Stimulated activated CD4-positive, alpha-beta T cell treated with anti-CD3 and anti-CD28 coated beads, Interleukin-1b, Interleukin-23, amount 100 ng/mL, for 24 hours (primary cell): ENCODE data around the gene ANKMY2.
"Not testable (repeated sequence)": the region's sequence is repeated elsewhere in the genome, so short reads cannot be mapped to it uniquely, and the experiment has no call there.

Experiments used
- DNase-seq, 4 experiments: peaks; one replicate each; pipeline ENCODE4 v3.0.0-alpha.2; 2020; ENCODE audit warnings: low read depth in 4 of 4, low spot score in 1 of 4

The ANKMY2 gene

DNA sequence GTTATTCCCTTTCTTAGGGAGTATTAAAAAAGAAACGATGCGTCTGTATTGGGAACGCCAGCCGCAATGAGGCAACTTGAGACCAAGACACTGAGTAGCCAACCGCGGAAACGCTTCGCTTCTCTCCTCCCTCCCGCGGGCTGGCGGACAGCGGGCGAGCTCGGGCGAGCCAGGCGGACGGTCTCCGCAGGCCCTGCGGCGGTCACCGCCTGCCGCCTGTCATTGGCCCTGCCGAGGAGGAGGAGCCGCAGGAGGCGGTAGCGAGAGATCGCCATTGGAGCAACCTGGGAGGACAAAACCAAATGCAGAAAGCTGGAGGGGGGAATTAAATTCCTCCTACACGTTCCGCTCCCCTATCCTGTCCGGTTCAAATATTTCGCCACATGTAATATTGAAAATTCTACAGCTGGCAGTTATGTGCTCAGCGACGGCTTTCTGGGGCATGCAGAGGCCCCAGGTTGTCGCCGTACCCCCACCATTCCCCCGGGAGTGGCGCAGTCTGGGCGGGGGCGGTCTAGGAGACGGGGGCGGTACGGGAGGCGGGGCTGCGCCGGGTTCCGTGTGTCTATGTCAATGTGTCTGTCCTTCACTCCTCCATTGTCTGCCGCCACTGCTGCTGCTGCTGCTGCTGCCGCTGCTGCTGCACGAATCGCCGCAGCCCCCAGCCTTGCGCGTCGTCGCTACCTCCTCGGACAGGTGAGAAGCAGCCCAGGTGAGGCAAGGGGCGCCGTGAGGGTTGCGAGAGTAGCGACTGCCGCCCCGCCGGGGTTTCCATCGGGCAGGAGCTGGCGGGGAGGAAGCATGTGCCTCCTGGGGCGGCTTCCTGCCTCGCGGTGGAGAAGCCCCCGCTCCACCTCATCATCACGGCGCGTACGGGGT lies at the start of gene ANKMY2, which contains the start of gene BZW2:
Gene ANKMY2 (minus strand): TSS at position 162 of the 879 bp plus-strand sequence. CDS start 181 bp downstream, outside the sequence.
Gene BZW2 (plus strand): TSS at position 589 of the 879 bp plus-strand sequence. CDS start 19,263 bp downstream, outside the sequence.
- peak; percentile 75 to 87 (median 86) for DNase-seq

DNA sequence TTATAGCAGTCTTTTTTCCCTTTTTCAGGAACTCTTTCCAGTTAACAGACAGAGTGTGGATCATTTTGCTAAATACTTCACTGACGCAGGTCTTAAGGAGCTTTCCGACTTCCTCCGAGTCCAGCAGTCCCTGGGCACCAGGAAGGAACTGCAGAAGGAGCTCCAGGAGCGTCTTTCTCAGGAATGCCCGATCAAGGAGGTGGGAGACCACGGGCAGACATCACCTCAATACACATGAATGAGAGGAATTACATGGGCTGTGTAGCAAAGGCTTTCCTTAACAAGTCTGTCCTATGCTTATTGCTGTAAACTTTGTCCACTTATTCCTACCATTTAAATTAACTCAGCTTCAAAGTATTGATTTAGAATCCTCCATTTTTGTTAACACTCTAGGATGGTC lies 49.3 kb upstream of the ANKMY2 start:
- no peak for DNase-seq

DNA sequence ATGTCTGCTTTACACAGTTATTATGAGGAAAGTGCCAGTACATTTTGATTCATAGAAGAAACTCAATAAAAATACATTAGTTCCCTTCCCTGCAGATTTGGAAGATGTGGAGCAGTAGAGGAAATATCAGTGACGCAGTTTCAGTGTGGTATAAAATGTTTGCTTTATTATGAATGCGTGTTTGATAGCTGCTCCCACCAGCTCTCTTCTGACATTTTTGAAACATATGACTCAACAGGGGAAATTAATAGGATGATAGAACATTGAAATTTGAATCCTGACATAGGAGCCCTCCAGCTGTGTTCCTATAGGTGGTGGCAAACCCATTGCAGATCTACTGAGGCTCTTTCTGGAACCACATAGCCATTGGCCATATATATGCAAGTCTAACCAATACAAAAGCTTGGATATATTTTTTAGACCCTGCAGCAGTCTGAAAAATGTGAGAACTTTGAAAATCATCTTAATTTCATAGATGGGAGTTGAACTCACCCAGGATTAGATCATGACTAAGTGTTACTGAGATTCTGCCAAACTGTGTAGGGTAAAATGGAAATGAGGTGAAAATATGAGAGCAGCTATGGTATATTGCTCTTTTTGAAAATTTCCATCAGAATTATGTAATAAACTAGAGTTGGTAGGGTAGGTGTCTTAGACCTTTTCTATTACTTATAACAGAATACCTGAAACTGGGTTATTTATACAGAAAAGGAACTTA lies 48.2 kb upstream of the ANKMY2 start:
- DNase-seq: no peak

DNA sequence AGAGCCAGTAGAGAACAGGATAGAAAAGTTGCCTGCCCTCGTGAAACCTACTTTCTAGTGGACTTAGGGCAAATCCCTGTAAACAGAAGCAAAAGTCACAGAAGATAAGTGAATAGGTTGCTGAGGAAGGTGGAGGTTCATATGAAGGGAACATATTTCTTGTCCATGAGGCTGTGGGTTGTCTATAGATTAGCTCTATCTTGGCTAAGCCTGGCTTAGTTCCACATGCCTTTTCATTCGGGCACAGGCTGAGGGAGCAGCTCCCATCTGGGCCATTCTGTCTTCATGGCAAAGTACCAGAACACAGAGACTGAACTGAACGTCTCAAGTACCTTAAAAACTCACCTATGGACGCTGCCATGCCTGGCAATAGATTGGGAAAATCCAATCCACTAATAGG lies 45.7 kb upstream of the ANKMY2 start:
- DNase-seq: no peak

DNA sequence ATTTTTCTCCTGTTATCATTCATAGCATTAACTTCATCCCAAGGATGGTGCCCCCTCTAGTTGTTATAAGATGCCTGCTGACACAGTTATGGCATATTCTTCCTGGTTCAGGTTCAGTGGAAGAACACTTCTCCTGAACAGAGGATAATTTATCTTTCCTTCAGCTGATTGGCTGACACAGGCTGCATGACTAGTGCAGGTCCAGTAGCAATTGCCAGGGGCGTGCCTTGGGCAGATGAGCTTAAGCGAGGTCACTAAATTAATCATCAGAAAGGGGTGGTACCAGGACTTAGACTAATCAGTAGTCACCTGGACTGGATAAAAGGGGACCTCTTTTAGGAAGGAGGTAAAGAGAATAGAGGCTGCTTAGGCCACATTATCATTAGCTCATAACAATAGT lies 42.7 kb upstream of the ANKMY2 start:
- no peak for DNase-seq

DNA sequence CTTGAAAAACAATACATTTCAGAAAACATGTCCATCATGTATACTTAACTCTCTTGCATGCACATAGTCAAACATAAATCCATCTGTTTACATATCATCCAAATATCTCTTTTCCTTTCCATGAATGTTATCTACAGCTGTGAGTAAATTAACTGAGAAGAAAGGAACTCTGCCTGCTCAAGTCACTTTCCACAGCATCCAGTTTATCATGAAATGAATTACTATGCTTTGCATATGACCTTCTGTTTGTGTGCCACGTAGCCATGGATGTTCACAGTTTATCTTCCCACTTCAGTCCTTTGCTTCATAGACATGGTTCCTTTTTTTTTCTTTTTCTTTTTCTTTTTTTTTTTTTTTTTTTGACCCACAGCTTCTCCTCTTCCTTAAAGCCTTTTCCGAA lies 40.0 kb upstream of the ANKMY2 start:
- no peak for DNase-seq

DNA sequence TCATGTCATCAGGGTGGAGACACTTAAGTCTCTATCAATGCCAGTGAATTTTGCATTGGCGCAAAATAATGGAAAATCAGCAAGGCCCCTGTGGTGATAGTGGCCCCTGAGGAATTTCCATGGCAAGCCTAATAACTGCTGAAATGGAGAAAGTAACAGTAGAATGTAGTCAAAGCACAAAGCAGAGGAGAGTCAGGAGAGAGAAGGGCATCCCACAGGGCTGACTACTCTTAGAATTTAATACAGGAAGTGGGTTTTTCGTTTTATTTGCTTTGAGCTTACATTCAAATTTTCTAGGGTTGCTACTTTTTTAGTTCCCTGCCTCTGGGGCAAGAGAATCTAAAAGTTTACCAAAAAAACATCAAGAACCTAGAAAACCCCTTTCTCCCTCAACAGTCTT lies 39.4 kb upstream of the ANKMY2 start:
- DNase-seq: no peak

DNA sequence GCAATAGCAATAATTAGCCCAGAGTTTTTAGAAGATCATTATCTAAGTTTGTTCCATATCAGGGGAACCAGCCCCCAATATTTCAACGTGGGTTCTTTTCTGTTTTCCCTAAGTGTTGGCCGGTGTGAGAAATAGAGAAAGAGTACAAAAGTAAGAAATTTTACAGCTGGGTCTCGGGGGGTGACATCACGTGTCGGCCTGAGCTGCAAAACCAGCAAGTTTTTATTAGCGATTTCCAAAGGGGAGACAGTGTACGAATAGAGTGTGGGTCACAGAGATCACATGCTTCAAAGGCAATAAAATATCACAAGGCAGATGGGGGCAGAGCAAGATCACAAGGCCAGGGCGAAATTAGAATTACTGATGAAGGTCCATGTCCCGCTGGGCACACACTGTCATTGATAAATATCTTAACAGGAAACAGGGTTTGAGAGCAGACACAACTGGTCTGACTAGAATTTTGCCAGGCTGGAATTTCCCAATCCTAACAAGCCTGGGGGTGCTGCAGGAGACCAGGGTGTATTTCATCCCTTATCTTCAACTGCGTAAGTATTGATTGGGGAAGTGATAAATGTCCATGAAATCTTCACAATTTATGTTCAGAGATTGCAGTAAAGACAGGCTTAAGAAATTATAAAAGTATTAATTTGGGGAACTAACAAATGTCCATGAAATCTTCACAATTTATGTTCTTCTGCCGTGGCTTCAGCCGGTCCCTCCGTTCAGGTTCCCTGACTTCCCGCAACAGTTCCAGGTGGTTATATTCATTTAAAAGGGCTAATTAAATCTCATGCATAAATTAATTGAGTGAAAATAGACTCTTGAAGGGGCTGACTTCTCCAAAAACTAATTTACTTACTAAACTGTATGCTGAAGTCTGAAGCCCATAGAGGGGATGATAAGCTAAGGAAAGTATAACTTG lies 33.4 kb upstream of the ANKMY2 start:
- DNase-seq: not testable (repeated sequence)

DNA sequence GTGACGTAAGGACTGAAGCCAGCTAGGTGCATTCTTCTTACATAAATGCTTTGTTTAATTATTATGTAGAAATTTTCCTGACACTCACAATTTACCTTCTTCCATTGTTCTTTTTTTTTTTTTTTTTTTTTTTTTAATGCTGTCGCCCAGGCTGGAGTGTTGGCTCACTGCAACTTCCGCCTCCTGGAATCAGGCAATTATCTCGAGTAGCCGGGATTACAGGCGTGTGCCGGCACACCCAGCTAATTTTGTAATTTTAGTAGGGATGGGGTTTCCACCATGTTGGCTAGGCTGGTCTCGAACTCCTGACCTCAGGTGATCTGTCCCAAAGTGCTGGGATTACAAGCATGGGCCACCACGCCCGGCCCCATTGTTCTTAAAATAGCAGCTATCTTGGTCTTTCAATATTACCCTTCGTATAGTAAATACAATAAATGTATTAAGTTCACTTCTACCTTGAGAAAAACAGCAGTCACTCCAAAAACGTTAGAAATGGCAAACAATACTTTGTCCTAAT lies 32.5 kb upstream of the ANKMY2 start:
- DNase-seq: no peak

DNA sequence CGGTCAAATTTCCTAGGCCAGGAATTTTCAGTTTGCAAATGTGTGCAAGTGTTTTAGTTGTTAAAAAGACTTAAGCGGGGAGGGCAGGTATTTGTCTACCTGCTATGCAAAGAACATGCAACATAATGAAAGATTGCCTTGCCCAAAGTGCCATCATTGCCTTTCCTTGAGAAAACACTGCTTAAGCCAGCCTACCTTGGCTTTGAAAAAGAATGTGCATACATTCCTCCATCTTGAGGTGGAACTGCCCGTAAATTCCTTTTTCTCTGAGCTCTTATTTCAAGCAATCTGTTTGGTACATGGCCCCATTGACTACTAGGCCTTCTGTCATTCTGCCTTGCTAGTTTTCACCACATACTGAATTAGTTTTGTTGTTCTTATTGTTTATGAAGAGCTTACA lies 29.7 kb upstream of the ANKMY2 start:
- no peak for DNase-seq

DNA sequence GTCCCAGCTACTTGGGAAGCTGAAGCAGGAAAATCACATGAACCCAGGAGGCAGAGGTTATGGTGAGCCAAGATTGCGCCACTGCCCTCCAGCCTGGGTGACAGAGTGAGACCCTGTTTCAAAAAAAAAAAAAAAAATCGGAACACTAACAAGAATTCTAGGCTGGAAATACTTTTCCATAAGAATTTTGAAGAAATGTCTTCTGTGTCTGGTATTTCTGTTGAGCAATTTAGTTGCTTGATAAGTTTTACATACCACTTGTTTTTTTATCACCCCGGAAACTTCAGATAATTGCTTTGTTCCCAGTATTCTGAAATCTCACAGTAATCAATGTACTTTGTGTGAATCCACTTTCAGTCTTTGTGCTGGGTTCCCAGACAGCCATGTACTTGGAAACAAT lies 26.3 kb upstream of the ANKMY2 start:
- no peak for DNase-seq

DNA sequence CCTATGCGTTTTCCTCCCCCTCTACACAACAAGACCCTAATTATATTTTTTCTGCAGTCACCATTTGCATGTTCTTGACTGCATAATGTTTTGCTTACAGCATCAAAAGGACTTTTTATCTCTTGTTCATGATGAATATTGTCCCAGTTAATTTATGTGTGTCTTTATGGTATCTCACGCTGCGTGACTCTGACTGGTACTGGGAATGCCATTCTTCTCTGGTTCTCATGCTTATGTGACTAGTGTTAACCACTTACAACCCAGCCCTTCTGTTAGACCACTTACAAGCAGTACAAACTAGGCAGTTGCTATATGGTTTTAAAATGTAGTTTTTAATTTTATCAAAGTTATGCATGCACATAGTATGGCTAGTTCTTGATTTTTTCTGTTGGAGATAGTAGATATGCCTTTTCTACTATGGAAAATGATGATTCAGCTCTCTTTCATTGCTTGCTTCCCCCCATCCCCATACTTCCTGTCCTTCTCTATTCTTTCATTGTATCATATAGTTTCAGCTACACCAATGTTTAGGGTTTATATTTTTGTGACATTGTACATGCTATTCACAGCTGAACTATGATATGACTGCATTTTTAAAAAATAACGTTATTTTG lies 25.3 kb upstream of the ANKMY2 start:
- no peak for DNase-seq

DNA sequence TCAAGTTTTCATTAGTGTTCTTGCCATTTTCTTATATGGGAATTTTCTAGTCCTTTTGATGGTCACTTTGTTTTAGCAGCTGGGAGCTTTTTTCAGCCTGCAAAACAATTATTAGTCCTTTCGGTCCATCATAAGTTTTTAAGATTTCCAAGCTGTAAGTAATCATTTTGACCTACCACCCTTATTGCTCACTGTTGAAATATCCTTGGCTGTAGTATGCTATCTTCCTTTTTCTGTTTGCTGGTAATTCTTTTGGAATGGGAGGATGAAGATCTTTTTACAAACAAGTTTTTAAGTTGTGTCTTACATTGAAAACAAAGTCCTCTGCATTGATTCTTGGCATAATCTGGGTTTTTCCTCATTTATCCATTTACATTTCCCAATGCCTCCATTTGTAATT lies 24.5 kb upstream of the ANKMY2 start:
- DNase-seq: no peak

DNA sequence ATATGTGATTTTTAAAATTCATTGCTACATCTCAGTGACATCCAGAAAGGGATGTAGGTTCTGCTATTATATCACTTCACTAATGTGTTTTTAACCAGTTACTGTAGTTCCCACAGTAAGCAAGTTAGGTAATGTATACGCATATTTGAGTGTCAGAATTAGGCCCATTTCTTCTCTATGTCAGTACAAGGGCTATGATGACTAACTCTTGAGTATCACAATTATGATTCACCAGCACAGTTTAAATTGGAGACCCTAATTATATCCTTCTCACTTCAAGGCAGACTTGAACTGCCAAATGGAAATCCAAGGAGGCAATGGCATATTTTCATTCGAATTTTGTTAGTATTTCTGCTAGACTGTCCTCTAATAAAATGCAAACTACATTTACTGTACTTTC lies 24.0 kb upstream of the ANKMY2 start:
- DNase-seq: no peak

DNA sequence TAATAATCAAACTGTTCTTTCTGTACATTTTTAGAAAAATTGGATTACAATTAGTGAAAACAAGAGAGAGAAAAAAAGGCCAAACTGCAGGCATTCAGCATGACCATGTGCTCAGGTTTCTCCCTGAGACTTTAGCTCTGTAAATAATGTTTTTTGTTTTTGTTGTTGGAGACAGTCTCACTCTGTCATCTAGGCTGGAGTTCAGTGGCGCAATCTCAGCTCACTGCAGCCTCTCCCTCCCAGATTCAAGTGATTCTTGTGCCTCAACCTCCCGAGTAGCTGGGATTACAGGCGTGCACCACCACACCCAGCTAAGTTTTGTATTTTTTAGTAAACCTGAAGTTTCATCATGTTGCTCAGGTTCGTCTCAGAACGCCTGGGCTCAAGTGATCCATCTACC lies 23.4 kb upstream of the ANKMY2 start:
- DNase-seq: no peak

DNA sequence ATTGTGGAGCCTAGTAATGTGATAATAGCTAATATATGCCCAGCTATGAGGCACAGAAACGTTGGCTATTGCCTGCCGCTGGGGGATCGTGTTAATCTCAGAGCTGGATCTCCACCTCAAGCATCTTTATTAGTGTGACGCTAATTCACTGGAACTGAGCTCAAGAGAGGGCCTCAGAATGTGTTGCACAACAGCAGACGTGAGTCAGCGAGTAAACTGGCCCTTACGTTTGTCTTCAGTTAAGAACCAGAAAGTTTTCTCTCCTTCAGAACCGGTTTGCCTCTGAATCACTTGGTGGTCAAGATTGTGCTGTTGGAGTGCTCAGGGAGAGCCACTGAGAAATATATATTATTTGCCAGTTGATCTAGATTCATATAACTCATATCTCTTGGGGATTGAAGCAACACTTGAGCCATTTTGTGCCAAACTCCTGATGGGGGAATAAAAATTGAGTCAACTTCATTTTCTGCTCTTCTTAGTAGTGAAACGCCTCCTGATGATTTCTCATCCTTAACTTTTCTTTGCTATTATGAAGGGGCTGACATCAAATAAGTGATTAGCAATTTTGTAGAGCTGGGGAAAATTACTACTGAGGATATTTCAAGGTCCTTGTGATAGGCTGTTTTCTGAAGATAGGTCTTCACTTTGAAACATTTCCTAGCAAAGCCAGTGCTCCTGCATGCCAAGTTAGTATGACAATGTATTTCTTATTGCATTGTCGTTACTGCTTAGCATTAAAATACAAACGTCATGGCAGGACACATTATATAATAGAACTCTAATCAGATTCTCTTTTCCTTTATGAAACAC lies 22.7 kb upstream of the ANKMY2 start:
- DNase-seq: no peak

DNA sequence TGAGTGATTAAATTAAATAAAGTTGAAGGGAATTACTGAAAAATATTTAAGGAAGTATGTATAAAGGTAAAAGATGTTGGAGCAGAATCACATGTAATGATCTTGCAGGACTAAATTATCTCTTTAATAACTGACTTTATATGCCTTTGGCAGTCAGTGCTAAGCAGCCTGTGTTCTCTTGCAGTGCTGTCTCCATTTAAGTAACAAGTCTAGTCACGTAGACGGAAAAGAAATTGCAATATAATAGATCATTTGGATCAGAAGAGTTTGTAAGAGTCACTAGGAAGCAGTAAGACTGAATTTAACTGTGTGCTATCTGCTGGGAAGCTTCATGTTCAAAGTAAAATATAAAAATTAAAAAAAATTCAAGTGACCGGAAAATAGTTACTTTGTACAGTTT lies 21.8 kb upstream of the ANKMY2 start:
- no peak for DNase-seq

DNA sequence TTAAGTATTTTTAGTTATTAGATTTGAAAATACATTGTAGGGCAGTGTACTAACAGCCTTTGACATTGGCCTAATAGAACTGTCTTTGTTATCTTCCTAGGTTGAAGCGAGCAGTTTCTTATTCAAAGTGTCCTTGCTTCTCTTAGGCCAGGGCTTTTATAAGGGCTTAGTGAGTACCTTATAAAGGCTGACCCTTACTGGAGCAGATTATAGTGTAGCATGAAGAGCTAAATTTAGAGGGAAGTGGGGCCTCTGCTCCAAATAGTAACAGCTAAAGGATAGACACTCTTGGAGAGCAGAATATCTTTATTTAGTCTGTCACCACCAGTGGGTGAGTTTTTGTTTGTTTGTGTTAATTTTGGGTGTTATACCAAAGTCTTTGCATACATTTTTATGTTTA lies 16.4 kb upstream of the ANKMY2 start:
- no peak for DNase-seq

DNA sequence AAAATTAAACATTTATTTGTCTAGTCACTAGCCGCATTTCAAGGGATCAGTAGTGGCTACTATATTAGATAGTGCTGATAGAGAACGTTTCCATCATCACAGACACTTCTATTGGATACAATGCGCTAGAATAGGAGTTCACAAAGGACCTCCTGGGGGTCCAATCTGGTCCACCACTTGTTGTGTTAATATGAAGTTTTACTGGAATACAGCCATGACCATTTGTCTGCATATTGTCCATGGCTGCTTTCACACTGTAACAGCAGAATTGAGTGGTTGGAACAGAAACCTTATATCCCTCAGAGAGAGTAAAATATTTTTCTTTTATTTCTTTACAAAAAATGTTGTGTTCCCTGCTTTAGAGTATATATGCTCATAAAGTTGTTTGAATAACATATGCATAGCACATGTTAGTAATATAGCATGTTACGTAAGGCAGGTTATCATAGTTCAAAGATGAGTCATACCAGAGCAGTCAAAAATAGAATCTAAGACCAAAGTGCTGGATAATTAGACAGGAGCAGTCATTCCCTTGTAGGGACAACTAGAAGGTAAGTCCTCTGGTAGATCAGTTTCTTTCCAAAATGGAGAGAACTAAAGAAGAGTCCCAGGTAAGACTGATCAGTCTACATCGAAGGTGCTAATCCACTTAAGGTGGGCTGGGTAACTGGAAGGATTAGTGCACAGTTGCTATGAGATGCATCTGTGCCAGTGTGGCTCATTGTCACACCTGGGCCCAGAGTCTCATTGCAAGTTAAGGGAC lies 15.3 kb upstream of the ANKMY2 start:
- no peak for DNase-seq
